Neuronal stem cell (in vitro differentiated cells): ENCODE results near the gene LNX2.

Experiments used
- DNase-seq: peaks from one replicate; pipeline ENCODE4 v3.0.0-alpha.2; 2013; ENCODE audit warnings: low spot score
- H2AFZ ChIP-seq: one replicate; pipeline ENCODE4 v1.6.1; 2013; ENCODE audit warnings: mild to moderate bottlenecking, low read length, inconsistent platforms
- H2AK5ac ChIP-seq: 2 replicates; pipeline ENCODE4 v1.6.1; 2013; ENCODE audit warnings: low read depth, mild to moderate bottlenecking, inconsistent platforms, low read length, moderate library complexity, mixed read lengths
- H2BK120ac ChIP-seq: 2 replicates; pipeline ENCODE4 v1.6.1; 2013; ENCODE audit warnings: low read depth, mild to moderate bottlenecking, inconsistent platforms, low read length, moderate library complexity, mixed read lengths
- H2BK12ac ChIP-seq: one replicate; pipeline ENCODE4 v1.6.1; 2013; ENCODE audit warnings: low read length, inconsistent platforms
- H2BK15ac ChIP-seq: 2 replicates; pipeline ENCODE4 v1.6.1; 2013; ENCODE audit warnings: mild to moderate bottlenecking, low read length, inconsistent platforms, mixed read lengths
- H2BK5ac ChIP-seq: one replicate; pipeline ENCODE4 v1.6.1; 2013; ENCODE audit warnings: inconsistent platforms, mild to moderate bottlenecking, low read length, moderate library complexity
- H3K14ac ChIP-seq: one replicate; pipeline ENCODE4 v1.6.1; 2013; ENCODE audit warnings: low read length, inconsistent platforms
- H3K18ac ChIP-seq: 2 replicates; pipeline ENCODE4 v1.6.1; 2013; ENCODE audit warnings: low read length, inconsistent platforms
- H3K23ac ChIP-seq: 2 replicates; pipeline ENCODE4 v1.6.1; 2013; ENCODE audit warnings: low read depth, mild to moderate bottlenecking, mixed read lengths, low read length, inconsistent platforms; ENCODE audit not compliant: poor library complexity
- H3K27ac ChIP-seq: replicated peaks from 3 replicates; pipeline ENCODE4 v1.5.1; 2013; ENCODE audit warnings: low read length, inconsistent platforms
- H3K27me3 ChIP-seq, 3 experiments: 2 replicates each; pipeline ENCODE4 v1.6.1; 2013; ENCODE audit warnings: low read length in 3 of 3, mild to moderate bottlenecking in 2 of 3, inconsistent platforms in 1 of 3, low read depth in 1 of 3, mixed read lengths in 1 of 3, moderate library complexity in 1 of 3; ENCODE audit not compliant: control insufficient read depth in 3 of 3, insufficient read depth in 3 of 3
- H3K36me3 ChIP-seq, 2 donors: replicated peaks in 1 of 2; 2 replicates each; pipeline ENCODE4 v1.6.1; 2013; ENCODE audit warnings: low read length in 2 of 2; ENCODE audit not compliant: control insufficient read depth in 2 of 2, insufficient read depth in 2 of 2
- H3K4ac ChIP-seq: 2 replicates; pipeline ENCODE4 v1.6.1; 2013; ENCODE audit warnings: inconsistent platforms, mild to moderate bottlenecking, low read length, moderate library complexity
- H3K4me1 ChIP-seq, 2 donors: 1 replicate in 1 of 2; 2 replicates in 1 of 2; pipeline ENCODE4 v1.6.1; 2013; ENCODE audit warnings: low read length in 2 of 2, low read depth in 1 of 2; ENCODE audit not compliant: control insufficient read depth in 2 of 2, insufficient read depth in 1 of 2
- H3K4me2 ChIP-seq: one replicate; pipeline ENCODE4 v1.6.1; 2013; ENCODE audit warnings: mild to moderate bottlenecking, low read length, inconsistent platforms; ENCODE audit not compliant: insufficient read depth, poor library complexity, severe bottlenecking
- H3K4me3 ChIP-seq, 2 donors: 2 replicates each; pipeline ENCODE4 v1.5.1; 2013; ENCODE audit warnings: low read length in 2 of 2, mild to moderate bottlenecking in 2 of 2, inconsistent platforms in 1 of 2, moderate library complexity in 1 of 2
- H3K79me1 ChIP-seq: one replicate; pipeline ENCODE4 v1.6.1; 2013; ENCODE audit warnings: low read depth, mild to moderate bottlenecking, inconsistent platforms, low read length, moderate library complexity
- H3K9ac ChIP-seq: one replicate; pipeline ENCODE4 v1.6.1; 2013; ENCODE audit warnings: mild to moderate bottlenecking, low read depth, low read length, inconsistent platforms; ENCODE audit not compliant: poor library complexity
- H3K9me3 ChIP-seq, 2 donors: replicated peaks in 1 of 2; 2 replicates each; pipeline versions ENCODE3 to v1.6.1; 2013; ENCODE audit warnings: low read length in 2 of 2, mild to moderate bottlenecking in 2 of 2, inconsistent platforms in 1 of 2, low read depth in 1 of 2, mixed read lengths in 1 of 2, moderate library complexity in 1 of 2; ENCODE audit not compliant: control insufficient read depth in 2 of 2, insufficient read depth in 1 of 2
- H4K8ac ChIP-seq: one replicate; pipeline ENCODE4 v1.6.1; 2013; ENCODE audit warnings: low read depth, mild to moderate bottlenecking, inconsistent platforms, low read length, moderate library complexity
- H4K91ac ChIP-seq: one replicate; pipeline ENCODE4 v1.6.1; 2013; ENCODE audit warnings: low read length, low read depth, mild to moderate bottlenecking, inconsistent platforms; ENCODE audit not compliant: poor library complexity
- WGBS, 2 donors: extraction: QIAGEN DNeasy Blood & Tissue Kit; methylation state at CpG; one replicate each; pipeline ENCODE4 v1.1.7; 2013; ENCODE audit warnings: missing lambda C conversion rate in 2 of 2, mixed read lengths in 1 of 2; ENCODE audit not compliant: insufficient read length in 2 of 2, insufficient replicate concordance in 1 of 2; ENCODE audit errors: extremely low coverage in 2 of 2; 5-methylcytosine and 5-hydroxymethylcytosine counted together

The LNX2 gene

DNA sequence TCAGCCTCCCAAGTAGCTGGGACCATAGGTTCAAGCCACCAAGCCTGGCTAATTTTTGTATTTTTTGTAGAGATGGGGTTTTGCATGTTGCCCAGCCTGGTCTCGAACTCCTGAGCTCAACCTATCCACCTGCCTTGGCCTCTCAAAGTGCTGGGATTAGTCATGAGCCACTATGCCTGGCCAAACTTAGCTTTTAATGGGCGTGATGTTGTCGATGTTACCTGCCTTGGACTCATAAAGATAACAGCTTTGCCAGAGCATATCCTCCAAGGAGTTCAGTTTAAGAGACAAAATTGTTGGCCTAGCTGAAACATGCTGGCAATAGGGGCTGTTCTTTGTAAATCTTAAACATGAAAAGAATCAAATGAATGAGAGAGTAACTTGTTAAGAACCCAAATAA, 14.5 kb upstream of the LNX2 start:
- H3K27me3 ChIP-seq = no peaks in the 10 kb centered on the region
- no peak overlapping the region for H2BK5ac ChIP-seq
- no peak overlapping the region for H3K9ac ChIP-seq
- H3K14ac ChIP-seq = no peak overlapping the region
- H3K79me1 ChIP-seq = peaks cover 6% of the 10 kb centered on the region
- no peak for DNase-seq
- no peak overlapping the region for H2AK5ac ChIP-seq
- no peak overlapping the region for H3K18ac ChIP-seq
- no peak overlapping the region for H3K4me3 ChIP-seq
- no peak overlapping the region for H3K4ac ChIP-seq
- peaks cover 6 to 48% of the 10 kb centered on the region in 2 donors for H3K36me3 ChIP-seq
- H3K4me1 ChIP-seq = peaks cover 0 to 2% of the 10 kb centered on the region in 2 donors
- H3K9me3 ChIP-seq = no peaks in the 10 kb centered on the region
- no peak overlapping the region for H3K4me2 ChIP-seq
- H4K91ac ChIP-seq = no peak overlapping the region
- no peak overlapping the region for H3K27ac ChIP-seq
- H2BK15ac ChIP-seq = no peak overlapping the region
- no CpG with 5 or more reads among the region's 3 CpGs for WGBS, 2 donors
- no peak overlapping the region for H2BK12ac ChIP-seq
- no peak overlapping the region for H3K23ac ChIP-seq
- H4K8ac ChIP-seq = no peak overlapping the region
- H2BK120ac ChIP-seq = no peak overlapping the region
- no peak overlapping the region for H2AFZ ChIP-seq

DNA sequence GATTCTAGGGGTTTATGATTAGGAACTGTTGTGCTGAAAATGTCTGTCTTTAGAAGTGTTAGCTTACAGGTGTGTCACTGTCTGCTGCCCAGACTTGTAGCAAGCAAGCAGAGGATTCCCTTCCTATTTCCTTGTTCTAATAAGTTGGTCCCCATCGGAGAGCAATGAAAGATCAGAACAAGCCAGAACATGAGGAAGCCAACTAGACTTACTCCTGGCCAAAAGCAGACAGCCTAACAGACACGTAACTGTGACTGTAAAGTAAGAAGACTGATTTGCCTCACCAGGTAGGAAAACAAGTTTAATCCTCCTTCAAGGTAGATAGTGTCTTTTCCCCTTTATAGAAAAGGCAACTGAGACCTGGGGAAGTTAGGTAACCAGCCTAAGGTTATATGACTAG, 13.9 kb upstream of the LNX2 start:
- Histone ChIP-seq H2BK120ac (no peak overlapping the region), H3K27me3 (no peaks in the 10 kb centered on the region), H3K9ac (no peak overlapping the region), H3K23ac (no peak overlapping the region), H2BK5ac (no peak overlapping the region), H4K91ac (no peak overlapping the region), H3K27ac (no peak overlapping the region), H3K18ac (no peak overlapping the region), H2AFZ (no peak overlapping the region), H4K8ac (no peak overlapping the region), H3K4me3 (no peak overlapping the region), H2BK15ac (no peak overlapping the region), H3K4ac (no peak overlapping the region), H2AK5ac (no peak overlapping the region), H3K4me2 (no peak overlapping the region), H3K14ac (no peak overlapping the region), H3K4me1 (peaks cover 0 to 2% of the 10 kb centered on the region in 2 donors), H3K79me1 (peaks cover 6% of the 10 kb centered on the region), H2BK12ac (no peak overlapping the region), H3K36me3 (peaks cover 6 to 50% of the 10 kb centered on the region in 2 donors), H3K9me3 (no peaks in the 10 kb centered on the region)
- no peak for DNase-seq
- WGBS, 2 donors = no CpG with 5 or more reads among the region's 2 CpGs

DNA sequence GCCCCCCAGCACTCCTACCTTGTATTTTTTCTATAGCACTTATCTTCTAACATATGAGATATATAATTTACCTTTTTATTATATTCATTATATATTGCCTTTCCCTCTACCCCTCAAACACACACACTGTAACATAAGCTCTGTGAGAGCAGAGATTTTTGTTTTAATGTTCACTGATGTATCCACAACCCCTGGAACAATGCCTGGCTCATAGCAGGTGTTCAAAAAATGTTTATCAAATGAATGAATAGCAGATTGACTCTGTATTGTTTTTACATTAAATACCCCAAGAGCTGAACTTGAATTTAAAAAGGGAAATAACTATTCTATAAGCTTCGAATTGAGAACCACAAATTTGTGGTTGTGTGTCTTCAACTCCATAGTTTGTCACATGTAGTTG, 12.3 kb upstream of the LNX2 start:
- H3K4ac ChIP-seq = no peak overlapping the region
- H3K27me3 ChIP-seq = no peaks in the 10 kb centered on the region
- H3K14ac ChIP-seq = no peak overlapping the region
- H2BK5ac ChIP-seq = no peak overlapping the region
- H2BK120ac ChIP-seq = no peak overlapping the region
- no peak overlapping the region for H2BK15ac ChIP-seq
- no peak overlapping the region for H4K8ac ChIP-seq
- no CpG with 5 or more reads among the region's 1 CpG for WGBS, 2 donors
- H2AFZ ChIP-seq = no peak overlapping the region
- H3K36me3 ChIP-seq = peaks cover 6 to 60% of the 10 kb centered on the region in 2 donors
- no peak overlapping the region for H2BK12ac ChIP-seq
- no peak overlapping the region for H3K4me3 ChIP-seq
- H3K4me2 ChIP-seq = no peak overlapping the region
- H3K23ac ChIP-seq = no peak overlapping the region
- H3K18ac ChIP-seq = no peak overlapping the region
- H2AK5ac ChIP-seq = no peak overlapping the region
- no peak overlapping the region for H4K91ac ChIP-seq
- no peak overlapping the region for H3K9ac ChIP-seq
- no peaks in the 10 kb centered on the region for H3K9me3 ChIP-seq
- no peaks in the 10 kb centered on the region for H3K4me1 ChIP-seq
- H3K27ac ChIP-seq = no peak overlapping the region
- peaks cover 6% of the 10 kb centered on the region for H3K79me1 ChIP-seq
- no peak for DNase-seq

DNA sequence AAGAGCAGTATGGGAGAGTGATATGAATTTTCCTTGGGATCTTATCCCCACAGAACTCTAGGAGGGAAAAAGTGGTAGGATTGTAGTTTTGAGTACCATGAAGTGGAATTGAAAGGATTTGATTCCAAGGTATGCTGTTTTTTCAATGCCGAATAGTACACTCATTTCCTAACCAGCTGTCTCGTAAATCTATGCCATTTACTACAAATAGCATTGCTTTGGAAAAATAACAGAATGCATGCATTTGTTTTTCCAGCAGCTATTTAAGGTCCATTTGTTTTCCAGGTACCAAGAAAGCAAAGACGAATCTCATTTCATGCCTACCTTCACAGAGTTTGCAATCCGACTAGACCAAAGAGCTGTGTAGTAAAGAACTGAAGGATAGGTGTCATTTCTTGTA, 11.9 kb upstream of the LNX2 start:
- H3K36me3 ChIP-seq = peaks cover 6 to 59% of the 10 kb centered on the region in 2 donors
- H3K4me2 ChIP-seq = no peak overlapping the region
- no peak overlapping the region for H3K4me3 ChIP-seq
- DNase-seq = no peak
- no peaks in the 10 kb centered on the region for H3K27me3 ChIP-seq
- no peak overlapping the region for H3K4ac ChIP-seq
- no peak overlapping the region for H4K91ac ChIP-seq
- H3K9me3 ChIP-seq = no peaks in the 10 kb centered on the region
- H3K79me1 ChIP-seq = peaks cover 6% of the 10 kb centered on the region
- no peaks in the 10 kb centered on the region for H3K4me1 ChIP-seq
- no peak overlapping the region for H2BK5ac ChIP-seq
- H3K23ac ChIP-seq = no peak overlapping the region
- H2BK120ac ChIP-seq = no peak overlapping the region
- H2BK15ac ChIP-seq = no peak overlapping the region
- no peak overlapping the region for H3K9ac ChIP-seq
- H2AFZ ChIP-seq = no peak overlapping the region
- H4K8ac ChIP-seq = no peak overlapping the region
- no peak overlapping the region for H3K18ac ChIP-seq
- no peak overlapping the region for H2BK12ac ChIP-seq
- WGBS, 2 donors = no CpG with 5 or more reads among the region's 4 CpGs
- H2AK5ac ChIP-seq = no peak overlapping the region
- no peak overlapping the region for H3K27ac ChIP-seq
- H3K14ac ChIP-seq = no peak overlapping the region
